ENCODE data around the gene VPS13A.
"Not testable (repeated sequence)": the region's sequence is repeated elsewhere in the genome, so short reads cannot be mapped to it uniquely, and the experiment has no call there.

VPS13A gene

DNA sequence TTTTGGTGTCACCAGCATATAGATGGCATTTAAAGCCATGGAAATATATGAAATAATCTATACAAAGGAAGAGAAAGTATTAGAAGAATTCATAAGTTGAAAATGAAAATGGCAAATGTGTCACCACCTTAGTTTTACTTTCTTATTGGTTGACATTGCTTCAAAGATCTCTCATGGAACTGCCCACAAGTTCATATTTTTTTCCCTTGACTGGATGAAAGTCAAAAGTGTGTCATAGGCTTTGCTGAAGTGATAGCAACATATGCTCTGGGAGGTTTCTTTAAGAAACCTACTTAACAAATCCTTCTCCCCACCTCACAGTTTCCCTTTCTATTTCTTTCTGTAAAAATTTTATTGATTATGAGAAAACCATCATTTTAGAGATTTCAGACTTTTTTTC, 127.2 kb downstream of the VPS13A start:
- DNase-seq (ENCODE audit: low read depth in 3 of 3): no peak

GRCh38 chr9:77305622-77306400, 128.5 kb downstream of the VPS13A start:
- DNase-seq (ENCODE audit: low read depth in 3 of 3): no peak

DNA sequence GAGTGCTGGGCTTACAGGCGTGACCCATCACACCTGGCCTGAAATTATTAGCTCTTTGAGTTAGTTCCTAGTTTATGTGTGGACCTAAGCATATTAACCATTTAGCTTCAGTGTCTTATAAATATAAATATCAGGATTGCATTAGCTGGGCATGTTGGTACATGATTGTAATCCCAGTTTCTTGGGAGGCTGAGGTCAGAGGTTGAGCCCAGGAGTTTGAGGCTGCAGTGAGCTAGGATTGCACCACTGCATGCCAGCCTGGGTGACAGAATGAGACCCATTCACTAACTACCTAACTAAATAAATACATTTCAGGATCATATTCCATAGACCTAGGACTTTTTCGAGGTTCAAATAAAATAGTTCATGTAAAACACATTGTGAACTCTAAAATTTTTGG, 129.8 kb downstream of the VPS13A start:
- no peak for DNase-seq (ENCODE audit: low read depth in 3 of 3)

DNA sequence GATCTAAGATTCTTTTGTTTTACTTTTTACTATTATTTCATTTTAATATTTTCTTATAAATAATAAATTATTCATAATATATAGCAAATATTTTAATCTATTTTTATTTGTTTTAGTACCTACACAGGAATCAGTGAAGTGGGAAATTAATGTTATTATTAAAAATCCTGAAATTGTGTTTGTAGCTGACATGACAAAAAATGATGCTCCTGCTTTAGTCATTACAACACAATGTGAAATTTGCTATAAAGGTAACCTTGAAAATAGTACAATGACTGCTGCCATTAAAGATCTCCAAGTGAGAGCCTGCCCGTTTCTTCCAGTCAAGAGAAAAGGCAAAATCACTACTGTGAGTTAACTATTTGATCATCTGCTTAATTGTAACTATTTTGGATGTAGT, 138.7 kb downstream of the VPS13A start:
- no peak for DNase-seq (ENCODE audit: low read depth in 3 of 3)

DNA sequence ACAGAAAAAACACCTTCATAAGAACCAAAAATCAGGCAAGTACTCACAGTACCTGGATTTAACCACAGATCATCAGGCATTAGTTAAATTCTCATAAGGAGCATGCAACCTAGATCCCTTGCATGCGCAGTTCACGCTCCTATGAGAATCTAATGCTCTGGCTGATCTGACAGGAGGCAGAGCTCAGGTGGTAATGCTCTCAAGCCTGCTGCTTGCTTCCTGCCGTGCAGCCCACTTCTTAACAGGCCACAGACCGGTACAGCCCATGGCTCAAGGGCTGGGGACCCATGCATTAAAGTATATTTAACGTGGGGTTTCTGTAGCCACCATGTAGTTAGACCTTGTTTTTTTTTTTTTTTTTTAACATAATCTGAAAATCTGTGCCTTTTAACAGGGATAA, 147.7 kb downstream of the VPS13A start:
- no peak for DNase-seq (ENCODE audit: low read depth in 3 of 3)

GRCh38 chr9:77328102-77328501, 150.8 kb downstream of the VPS13A start:
- no peak for DNase-seq (ENCODE audit: low read depth in 3 of 3)

- no peak for DNase-seq (ENCODE audit: low read depth in 3 of 3)
Measured at GRCh38 chr9:77370064-77370463, 192.7 kb downstream of the VPS13A start.

DNA sequence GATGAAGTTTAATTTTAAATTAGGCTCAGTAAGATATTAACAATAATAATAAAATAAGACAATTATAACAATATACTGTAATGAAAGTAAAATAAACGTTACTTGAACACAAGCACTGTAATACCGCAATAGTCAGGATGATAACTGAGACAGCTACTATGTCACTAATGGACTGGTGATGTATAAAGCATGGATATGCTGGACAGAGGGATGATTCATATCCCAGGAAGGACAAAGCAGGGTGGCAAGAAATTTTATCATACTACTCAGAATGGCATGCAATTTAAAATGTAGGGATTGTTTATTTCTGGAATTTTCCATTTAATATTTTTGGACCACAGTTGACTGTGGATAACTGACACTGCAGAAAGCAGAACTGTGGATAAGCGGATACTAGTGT, 196.9 kb downstream of the VPS13A start:
- DNase-seq (ENCODE audit: low read depth in 3 of 3): no peak

DNA sequence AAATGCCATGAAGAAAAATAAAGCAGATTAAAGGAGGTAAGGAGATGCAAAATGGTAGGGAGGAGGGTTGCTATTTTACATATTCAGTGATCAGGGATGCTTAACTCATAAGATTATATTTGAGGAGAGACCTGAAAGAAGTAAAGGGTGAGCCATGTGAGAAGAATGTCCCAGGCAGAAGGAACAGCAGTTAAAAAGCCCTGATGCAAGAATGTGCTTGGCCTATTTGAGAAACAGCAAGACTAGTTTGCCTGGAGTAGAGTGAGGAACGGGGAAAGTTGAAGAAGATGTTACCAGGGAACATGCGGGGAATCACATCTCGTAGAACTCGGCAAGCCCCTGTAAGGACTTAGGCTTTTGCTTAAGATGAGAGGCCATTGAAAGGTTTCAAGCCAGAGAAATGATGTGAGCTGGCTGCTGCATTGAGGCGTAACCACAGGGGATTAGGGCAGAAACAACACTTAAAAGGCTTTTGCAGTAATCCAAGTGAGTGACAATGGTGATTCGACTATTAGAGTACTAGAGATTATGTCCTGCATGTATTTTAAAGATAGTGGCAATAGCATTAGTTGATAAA, 198.7 kb downstream of the VPS13A start:
- DNase-seq (ENCODE audit: low read depth in 3 of 3): no peak

DNA sequence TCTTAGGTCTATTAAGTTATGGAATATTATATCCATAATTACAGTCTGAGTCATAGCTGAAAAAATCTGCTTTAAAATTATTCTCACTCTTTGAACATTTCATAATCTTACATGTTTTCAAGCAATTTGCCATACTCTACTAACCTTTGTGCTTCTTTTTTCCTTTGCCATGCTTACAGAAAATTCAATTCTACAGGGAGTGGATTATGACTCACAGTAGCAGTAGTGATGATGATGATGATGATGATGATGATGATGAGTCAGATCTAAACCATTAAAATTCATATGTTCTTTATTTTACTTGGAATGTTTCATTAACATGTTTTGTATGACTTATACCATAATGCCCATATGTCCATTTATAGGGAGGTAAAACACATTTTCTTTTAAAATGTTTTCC, 207.1 kb downstream of the VPS13A start:
- no peak for DNase-seq (ENCODE audit: low read depth in 3 of 3)

- no peak for DNase-seq (ENCODE audit: low read depth in 3 of 3)
Measured at GRCh38 chr9:77386187-77386586, 208.9 kb downstream of the VPS13A start.

- DNase-seq (ENCODE audit: low read depth in 3 of 3): no peak
Measured at GRCh38 chr9:77391834-77392233, 214.5 kb downstream of the VPS13A start.

DNA sequence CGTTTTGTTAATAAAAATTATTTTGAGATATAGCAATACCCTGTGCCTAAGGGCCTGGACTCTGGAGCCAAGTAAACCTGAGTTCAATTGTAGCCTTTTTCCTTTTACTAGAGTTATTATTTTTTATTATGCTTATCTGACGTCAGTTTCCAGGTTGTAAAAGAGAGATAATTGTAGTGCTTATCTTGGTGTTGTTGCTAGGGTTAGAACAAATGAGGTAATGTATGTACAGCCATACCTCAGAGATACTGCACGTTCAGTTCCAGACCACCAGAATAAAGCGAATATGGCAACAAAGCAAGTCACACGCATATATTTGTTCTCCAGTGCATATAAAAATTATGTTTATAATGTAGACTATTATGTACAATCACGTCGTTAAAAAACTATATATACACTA, 215.0 kb downstream of the VPS13A start:
- no peak for DNase-seq (ENCODE audit: low read depth in 3 of 3)

DNA sequence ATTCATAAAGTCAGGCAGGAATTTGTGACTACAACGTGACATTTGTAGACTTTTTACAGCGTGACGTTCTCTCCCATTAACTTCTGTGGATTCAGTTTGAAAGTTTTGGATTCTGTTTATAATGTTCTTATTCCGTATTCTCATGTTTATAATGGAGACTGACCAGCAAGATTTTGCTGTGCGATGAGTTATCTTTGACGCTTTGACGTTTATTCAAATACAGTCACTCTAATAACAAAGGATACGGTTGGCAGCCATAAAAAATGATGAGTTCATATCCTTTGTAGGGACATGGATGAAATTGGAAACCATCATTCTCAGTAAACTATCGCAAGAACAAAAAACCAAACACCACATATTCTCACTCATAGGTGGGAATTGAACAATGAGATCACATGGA, 221.2 kb downstream of the VPS13A start:
- not testable (repeated sequence) for DNase-seq (ENCODE audit: low read depth in 3 of 3)

- DNase-seq (ENCODE audit: low read depth in 3 of 3): no peak
Measured at GRCh38 chr9:77399964-77400363, 222.6 kb downstream of the VPS13A start.

GRCh38 chr9:77402286-77402685, 225.0 kb downstream of the VPS13A start:
- no peak for DNase-seq (ENCODE audit: low read depth in 3 of 3)

GRCh38 chr9:77403239-77403638, 225.9 kb downstream of the VPS13A start:
- no peak for DNase-seq (ENCODE audit: low read depth in 3 of 3)

GRCh38 chr9:77408521-77408920, 231.2 kb downstream of the VPS13A start:
- DNase-seq (ENCODE audit: low read depth in 3 of 3): not testable (repeated sequence)

GRCh38 chr9:77417566-77417965, 240.2 kb downstream of the VPS13A start:
- DNase-seq (ENCODE audit: low read depth in 3 of 3): no peak

GRCh38 chr9:77418226-77418625, 240.9 kb downstream of the VPS13A start:
- DNase-seq (ENCODE audit: low read depth in 3 of 3): no peak

DNA sequence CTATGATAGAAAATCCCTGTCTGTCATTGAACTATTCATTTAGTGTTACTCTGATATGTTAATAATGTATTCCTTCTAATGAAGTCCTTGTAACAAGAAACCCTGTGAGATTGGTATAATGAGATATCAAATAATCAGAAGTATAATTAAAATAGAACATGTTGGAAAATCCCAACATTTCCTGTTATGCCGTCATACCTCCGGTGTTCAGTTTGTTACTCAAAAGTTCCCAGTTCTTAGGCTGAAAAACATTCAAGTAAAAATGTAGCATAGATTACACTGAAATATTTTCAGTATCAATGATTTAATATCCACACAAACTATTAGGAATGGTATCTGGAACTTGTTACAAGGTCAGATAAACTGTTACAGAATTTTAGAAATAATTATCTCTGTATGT, 243.3 kb downstream of the VPS13A start:
- DNase-seq (ENCODE audit: low read depth in 3 of 3): no peak

DNA sequence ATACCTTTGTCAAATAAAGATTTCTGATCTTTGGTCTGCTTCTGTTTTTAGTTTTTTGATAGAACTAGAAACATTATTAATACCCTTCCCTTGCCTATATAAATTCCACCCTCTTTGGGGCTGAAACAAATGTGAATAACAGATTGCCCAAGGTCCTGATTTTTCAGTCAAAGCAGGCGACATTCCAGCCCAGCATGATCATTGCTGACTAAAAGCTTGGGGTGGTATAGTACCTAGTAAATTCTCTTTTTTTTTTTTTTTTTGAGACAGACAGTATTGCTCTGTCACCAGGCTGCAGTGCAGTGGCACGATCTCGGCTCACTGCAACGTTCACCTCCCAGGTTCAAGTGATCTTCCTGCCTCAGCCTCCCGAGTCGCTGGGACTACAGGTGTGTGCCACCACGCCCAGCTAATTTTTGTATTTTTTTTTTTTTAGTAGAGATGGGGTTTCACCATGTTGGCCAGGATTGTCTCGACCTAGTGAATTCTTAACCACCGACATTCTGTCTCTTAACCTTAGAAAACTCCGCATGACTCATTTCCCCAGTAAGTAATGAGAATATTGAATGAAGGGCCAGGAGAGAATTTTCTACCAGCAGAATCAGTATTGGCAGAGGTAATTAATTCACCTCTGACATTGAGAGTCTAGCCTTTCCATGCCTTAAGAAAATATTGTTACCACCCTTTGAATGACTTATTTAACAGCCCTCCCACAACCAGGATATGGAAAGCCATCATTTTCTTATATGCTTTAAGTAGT, 244.4 kb downstream of the VPS13A start:
- no peak for DNase-seq (ENCODE audit: low read depth in 3 of 3)

DNA sequence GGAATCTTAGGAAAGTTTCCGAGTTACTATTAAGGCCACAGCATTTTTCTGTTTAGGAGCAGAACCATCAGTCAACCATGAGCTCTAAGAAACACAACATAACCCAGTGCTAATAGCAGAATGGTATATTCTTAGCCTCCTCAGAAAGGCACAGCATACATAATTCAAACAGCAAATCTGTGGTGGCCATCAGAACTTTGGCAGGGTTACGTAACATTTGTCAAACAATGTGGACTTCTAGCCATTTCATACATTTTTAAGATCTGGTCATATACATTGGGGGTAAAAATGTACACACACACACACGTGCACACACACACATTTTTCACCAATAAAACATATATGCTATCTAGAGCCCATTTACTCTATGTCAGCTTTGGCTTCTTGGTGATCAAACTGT, 245.6 kb downstream of the VPS13A start:
- no peak for DNase-seq (ENCODE audit: low read depth in 3 of 3)
